B cell (primary cell): ENCODE results near the gene TEDC1.

Source experiments
- EZH2 ChIP-seq: IDR thresholded peaks from 2 replicates; pipeline ENCODE4 v1.6.1; 2012; ENCODE audit warnings: borderline replicate concordance, low read depth, mild to moderate bottlenecking, moderate library complexity, low read length; ENCODE audit not compliant: insufficient read depth, poor library complexity, severe bottlenecking
- TF ChIP-seq, protein P1 (sequence below): fragments of 200-600 bp; IDR thresholded peaks from one replicate; pipeline ENCODE4 v1.8.0; 2022; ENCODE audit warnings: antibody characterized with exemption, mild to moderate bottlenecking

DNA sequence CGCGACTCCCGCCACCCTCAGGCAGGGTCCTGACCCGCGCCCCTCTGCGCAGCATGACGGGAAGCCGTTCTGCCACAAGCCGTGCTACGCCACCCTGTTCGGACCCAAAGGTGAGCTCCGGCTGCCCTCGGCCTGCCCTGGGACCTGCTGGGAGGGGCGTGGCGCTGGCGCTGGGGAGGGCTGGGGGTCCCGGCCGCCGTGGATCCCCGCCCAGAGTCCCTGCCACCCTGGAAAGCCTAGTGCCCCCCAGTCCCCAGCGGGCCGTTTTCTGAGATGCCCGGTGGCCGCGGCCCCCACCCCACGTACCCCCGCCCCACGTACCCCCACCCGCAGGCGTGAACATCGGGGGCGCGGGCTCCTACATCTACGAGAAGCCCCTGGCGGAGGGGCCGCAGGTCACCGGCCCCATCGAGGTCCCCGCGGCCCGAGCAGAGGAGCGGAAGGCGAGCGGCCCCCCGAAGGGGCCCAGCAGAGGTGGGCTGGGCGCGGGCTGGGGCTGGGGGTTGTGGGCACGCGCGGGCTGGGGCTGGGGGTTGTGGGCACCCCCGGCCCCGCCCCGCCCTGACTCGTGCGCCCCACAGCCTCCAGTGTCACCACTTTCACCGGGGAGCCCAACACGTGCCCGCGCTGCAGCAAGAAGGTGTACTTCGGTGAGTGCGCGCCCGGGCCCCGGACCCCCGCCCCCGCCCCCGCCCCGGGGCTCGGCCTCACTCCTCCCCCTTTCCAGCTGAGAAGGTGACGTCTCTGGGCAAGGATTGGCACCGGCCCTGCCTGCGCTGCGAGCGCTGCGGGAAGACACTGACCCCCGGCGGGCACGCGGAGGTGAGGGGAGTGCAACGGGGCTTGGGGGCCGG is 12.4 kb upstream of the TEDC1 start:
- TF ChIP-seq, protein P1, sequence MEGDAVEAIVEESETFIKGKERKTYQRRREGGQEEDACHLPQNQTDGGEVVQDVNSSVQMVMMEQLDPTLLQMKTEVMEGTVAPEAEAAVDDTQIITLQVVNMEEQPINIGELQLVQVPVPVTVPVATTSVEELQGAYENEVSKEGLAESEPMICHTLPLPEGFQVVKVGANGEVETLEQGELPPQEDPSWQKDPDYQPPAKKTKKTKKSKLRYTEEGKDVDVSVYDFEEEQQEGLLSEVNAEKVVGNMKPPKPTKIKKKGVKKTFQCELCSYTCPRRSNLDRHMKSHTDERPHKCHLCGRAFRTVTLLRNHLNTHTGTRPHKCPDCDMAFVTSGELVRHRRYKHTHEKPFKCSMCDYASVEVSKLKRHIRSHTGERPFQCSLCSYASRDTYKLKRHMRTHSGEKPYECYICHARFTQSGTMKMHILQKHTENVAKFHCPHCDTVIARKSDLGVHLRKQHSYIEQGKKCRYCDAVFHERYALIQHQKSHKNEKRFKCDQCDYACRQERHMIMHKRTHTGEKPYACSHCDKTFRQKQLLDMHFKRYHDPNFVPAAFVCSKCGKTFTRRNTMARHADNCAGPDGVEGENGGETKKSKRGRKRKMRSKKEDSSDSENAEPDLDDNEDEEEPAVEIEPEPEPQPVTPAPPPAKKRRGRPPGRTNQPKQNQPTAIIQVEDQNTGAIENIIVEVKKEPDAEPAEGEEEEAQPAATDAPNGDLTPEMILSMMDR: no peak
- TF ChIP-seq EZH2: no peak
